ENCODE data around the gene PRR29. TPM values are rescaled to one million over a fixed set of nuclear protein-coding genes. Genes with fewer than 3 reads are reported as not detected.
A peak's percentile ranks its signal among the peaks of the same experiment; 100 is the strongest.

PRR29 gene
- total RNA-seq (2014; rRNA removed; shearing (Covaris generic); ENCODE audit: low replicate concordance), result not detected in 2 replicates

GRCh38 chr17:63998050-63998720 lies at the start of gene PRR29:
PRR29 (plus strand) TSS chr17:63998351; CDS start chr17:63998365, 14 bp downstream.
- H3K36me3 ChIP-seq, result no peaks in the 10 kb centered on the region
- DNase-seq, result peak; percentile 38
- peak within 1 kb of the TSS; percentile 43 for H3K4me3 ChIP-seq
- no peaks in the 10 kb centered on the region for H3K9me3 ChIP-seq
- peaks cover 42% of the 10 kb centered on the region for H3K27me3 ChIP-seq

DNA sequence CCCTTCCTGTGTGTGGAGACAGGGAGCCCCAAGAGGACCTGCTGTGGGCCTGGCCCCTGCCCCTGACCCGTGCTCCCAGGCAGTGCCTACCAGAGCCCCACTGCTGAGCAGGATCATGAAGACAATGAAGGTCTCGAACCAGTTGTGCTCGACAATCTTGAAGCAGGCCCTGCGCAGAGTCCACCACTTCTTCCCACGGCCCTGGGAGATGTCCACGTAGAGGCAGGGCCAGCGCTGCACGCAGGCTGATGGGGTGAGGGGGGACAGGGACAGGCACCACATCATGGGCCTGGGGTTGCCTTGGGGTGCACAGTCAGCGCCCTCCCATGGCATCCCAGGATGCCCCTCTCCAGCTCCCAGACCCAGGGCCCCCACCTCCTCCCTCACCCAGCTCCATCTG lies 49.6 kb upstream of the PRR29 start:
- Histone ChIP-seq H3K27me3 (no peaks in the 10 kb centered on the region), H3K9me3 (no peaks in the 10 kb centered on the region), H3K4me3 (no peak overlapping the region), H3K36me3 (no peaks in the 10 kb centered on the region)
- no peak for DNase-seq

GRCh38 chr17:63949576-63950250 lies 48.4 kb upstream of the PRR29 start:
- Histone ChIP-seq H3K27me3 (no peaks in the 10 kb centered on the region), H3K36me3 (no peaks in the 10 kb centered on the region)

DNA sequence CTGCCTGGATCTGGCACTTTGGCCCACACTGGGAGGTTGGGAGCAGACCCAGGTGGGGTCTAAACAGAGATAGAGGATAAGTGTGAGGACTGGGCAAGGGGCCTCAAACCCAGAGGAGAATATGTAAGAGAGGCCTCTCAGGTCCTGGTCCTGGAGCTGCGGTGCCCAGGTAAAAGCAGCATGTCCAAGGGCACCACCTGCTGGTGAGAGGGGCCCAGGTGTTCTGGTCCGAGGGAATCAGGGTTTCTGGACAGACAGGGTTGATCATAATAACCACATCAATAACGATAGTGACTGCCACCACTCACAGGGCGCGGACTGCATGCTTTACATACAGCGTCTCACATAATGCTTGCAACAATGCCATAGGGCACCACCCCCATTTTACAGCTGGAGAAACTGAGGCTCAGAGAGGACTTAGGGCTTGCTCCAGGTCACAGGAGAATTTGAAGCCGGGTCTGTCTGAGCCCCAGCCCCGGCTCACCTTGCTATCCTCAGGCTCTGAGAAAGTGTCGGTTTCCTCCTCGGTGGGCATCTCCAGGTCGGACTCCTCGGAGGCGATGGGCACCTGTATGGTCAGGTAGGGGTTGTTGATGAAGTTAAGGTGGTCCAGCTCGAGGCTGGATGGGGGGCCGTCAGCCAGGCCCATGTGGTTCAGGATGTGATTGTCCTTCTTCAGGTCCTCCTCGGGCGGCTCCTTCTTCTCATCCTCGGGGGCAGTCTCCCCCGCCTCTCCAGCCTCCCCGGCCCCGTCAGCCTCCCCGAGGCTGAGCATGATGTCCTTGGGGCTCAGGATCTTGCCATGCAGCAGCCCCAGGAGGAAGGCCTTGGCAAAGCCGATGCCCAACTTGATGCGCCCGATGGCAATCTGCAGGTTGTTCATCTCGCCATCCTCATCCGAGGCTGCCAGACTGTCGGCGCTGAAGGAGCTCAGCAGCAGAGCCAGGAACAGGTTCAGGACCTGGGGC lies 46.9 kb upstream of the PRR29 start:
- H3K4me3 ChIP-seq, result no peak overlapping the region
- no peaks in the 10 kb centered on the region for H3K36me3 ChIP-seq
- no peaks in the 10 kb centered on the region for H3K27me3 ChIP-seq
- DNase-seq, result no peak
- no peaks in the 10 kb centered on the region for H3K9me3 ChIP-seq

More at GRCh38 chr17:63949576-63950250, 48.4 kb upstream of the PRR29 start:
- no peak for DNase-seq
- Histone ChIP-seq H3K9me3 (no peaks in the 10 kb centered on the region), H3K4me3 (no peak overlapping the region)

DNA sequence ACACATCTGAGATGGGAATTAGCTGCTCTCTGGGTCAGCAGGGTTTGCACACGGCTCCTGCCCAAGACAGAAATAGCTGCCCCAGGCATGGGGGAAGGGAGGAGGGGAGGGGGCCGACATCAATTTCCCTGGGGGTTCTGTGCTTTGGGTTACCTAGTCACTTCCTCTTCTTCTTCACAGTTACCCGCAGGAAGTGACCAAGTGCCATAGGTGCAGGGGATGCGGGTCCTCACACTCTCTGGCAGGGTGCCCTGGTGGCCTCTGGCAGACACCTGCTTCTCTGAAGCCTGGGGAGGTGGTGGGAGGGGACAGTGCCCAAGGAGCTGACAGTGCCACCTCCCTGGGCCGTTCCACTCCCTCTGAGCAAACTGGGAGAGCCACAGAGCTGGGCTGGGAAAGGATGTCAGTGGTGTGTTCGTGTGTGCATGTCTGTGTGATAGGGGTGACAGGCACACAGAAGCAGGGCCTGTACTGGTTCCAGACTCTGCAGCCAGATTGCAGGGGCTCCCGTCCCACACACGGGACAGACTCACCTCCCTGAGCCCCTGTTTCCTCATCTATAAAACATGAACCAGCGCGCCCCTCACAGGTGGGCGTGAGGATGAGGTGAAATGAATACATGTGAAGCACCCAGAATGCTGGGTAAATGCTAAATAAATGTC lies 43.6 kb upstream of the PRR29 start:
- no peaks in the 10 kb centered on the region for H3K27me3 ChIP-seq
- H3K4me3 ChIP-seq, result no peak overlapping the region
- H3K36me3 ChIP-seq, result no peaks in the 10 kb centered on the region
- no peak for DNase-seq
- H3K9me3 ChIP-seq, result no peaks in the 10 kb centered on the region

DNA sequence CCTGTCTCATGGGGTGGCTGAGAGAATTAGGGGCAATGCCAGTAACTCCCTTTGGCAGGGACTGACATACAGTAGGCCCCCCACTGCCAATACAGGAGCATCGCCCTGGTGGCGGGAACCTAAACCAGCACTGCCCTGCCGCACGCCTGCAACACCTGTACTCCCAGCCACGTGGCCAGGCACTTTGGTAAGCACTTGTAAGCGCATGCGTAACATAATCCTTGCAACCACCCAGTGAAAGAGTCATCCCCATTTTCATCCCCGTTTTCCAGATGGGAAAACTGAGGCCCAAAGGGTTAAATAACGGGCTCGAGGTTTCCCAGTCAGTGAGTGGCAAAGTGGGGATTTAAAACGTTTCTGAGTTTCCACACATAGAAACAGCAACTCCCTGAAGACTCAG lies 42.9 kb upstream of the PRR29 start:
- Histone ChIP-seq H3K9me3 (no peaks in the 10 kb centered on the region), H3K4me3 (no peak overlapping the region), H3K36me3 (no peaks in the 10 kb centered on the region), H3K27me3 (no peaks in the 10 kb centered on the region)
- DNase-seq, result no peak

- Histone ChIP-seq H3K27me3 (no peaks in the 10 kb centered on the region), H3K9me3 (no peaks in the 10 kb centered on the region), H3K4me3 (no peak overlapping the region), H3K36me3 (no peaks in the 10 kb centered on the region)
- no peak for DNase-seq
These were observed 42.4 kb upstream of the PRR29 start for GRCh38 chr17:63955791-63956190.

DNA sequence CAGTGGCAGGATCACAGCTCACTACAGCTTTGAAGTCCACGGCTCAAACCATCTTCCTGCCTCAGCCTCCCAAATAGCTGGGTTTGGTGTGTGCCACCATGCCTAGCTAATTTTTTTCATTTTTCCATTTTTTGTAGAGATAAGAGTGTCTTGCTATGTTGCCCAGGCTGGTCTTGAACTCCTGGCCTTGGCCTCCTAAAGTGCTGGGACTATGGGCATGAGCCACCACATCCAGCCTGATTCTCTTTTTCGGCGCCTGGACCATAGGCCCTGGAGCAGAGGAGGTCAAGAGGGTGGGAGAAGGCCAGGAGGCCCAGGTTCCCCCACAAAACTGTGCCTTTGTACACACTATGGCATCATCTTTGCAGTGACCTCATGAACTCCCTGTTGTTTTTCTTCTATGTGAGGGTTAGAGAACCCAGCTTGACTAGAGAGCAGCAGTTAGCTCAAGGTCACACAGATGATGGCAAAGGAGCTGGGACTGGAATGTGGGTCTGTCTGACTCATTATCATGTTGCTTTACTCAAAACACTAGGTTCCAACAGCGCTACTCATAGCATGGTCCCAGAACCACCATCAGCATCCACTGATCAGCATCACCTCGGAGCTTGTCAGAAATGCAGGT lies 41.7 kb upstream of the PRR29 start:
- Histone ChIP-seq H3K36me3 (no peaks in the 10 kb centered on the region), H3K9me3 (no peaks in the 10 kb centered on the region), H3K4me3 (no peak overlapping the region), H3K27me3 (no peaks in the 10 kb centered on the region)
- no peak for DNase-seq

DNA sequence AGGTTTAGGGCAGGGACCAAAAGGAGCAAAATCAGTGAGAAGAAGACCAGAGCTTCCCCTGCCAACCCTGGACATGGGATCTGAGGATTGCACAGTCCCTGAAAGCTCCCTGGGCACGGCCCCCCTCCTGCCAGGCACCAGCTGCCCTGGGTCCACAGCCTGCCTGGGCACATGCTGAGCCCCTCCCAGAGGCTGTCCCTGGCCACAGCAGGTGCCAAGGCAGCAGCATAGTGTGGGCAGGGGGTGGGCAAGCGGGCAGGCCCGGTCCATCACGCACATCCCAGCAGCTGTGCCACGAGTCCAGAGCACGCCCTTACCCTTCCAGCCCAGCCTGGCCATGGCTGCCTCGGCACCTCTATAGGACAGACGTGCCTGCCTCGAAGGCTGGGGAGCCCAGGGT lies 38.1 kb upstream of the PRR29 start:
- Histone ChIP-seq H3K36me3 (no peaks in the 10 kb centered on the region), H3K4me3 (no peak overlapping the region), H3K27me3 (no peaks in the 10 kb centered on the region), H3K9me3 (no peaks in the 10 kb centered on the region)
- DNase-seq, result no peak

- Histone ChIP-seq H3K4me3 (no peak overlapping the region), H3K36me3 (no peaks in the 10 kb centered on the region), H3K27me3 (no peaks in the 10 kb centered on the region), H3K9me3 (no peaks in the 10 kb centered on the region)
- DNase-seq, result no peak
These were observed 37.7 kb upstream of the PRR29 start for GRCh38 chr17:63960430-63960829.

- Histone ChIP-seq H3K27me3 (no peaks in the 10 kb centered on the region), H3K9me3 (no peaks in the 10 kb centered on the region), H3K36me3 (no peaks in the 10 kb centered on the region), H3K4me3 (no peak overlapping the region)
- peak; percentile 74 for DNase-seq
These were observed 36.6 kb upstream of the PRR29 start for GRCh38 chr17:63961355-63962212.

GRCh38 chr17:63962298-63962744 lies 35.8 kb upstream of the PRR29 start:
- no peak for DNase-seq
- Histone ChIP-seq H3K27me3 (no peaks in the 10 kb centered on the region), H3K36me3 (no peaks in the 10 kb centered on the region), H3K9me3 (no peaks in the 10 kb centered on the region), H3K4me3 (no peak overlapping the region)

GRCh38 chr17:63963123-63963522 lies 35.0 kb upstream of the PRR29 start:
- no peak for DNase-seq
- no peak overlapping the region for H3K4me3 ChIP-seq
- no peaks in the 10 kb centered on the region for H3K27me3 ChIP-seq
- H3K9me3 ChIP-seq, result no peaks in the 10 kb centered on the region
- no peaks in the 10 kb centered on the region for H3K36me3 ChIP-seq

DNA sequence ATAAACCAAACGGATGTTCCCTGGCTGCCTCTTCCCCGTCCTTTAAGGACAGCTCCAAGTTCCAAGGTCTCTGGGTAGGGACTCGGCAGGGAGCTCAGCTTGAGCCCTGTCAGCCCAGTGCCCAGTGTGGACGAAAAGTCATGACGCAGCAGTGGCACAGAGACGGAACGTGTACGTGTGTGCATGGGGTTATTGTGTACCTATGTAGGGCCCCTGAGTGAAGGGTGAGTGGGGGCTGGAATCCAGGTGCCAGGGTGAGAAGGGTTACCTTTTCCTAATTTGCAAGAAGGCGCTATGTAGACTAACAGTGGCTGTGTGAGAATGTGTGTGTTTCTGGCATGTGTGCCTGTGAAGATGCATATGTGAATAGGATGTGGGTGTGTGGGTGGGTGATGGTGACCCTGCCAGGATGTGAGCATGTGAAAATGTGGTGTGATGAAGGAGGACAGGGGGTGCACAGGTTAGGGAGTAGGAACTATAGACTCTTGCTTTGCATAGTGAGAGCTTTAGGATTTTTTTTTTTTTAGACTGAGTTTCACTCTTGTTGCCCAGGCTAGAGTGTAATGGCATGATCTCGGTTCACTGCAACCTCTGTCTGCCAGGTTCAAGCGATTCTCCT lies 31.4 kb upstream of the PRR29 start:
- Histone ChIP-seq H3K9me3 (no peaks in the 10 kb centered on the region), H3K4me3 (no peak overlapping the region), H3K27me3 (no peaks in the 10 kb centered on the region), H3K36me3 (no peaks in the 10 kb centered on the region)
- DNase-seq, result no peak

- Histone ChIP-seq H3K9me3 (no peaks in the 10 kb centered on the region), H3K36me3 (no peaks in the 10 kb centered on the region), H3K4me3 (no peak overlapping the region), H3K27me3 (no peaks in the 10 kb centered on the region)
- DNase-seq, result no peak
These were observed 30.2 kb upstream of the PRR29 start for GRCh38 chr17:63967953-63968352.
